K562 (cell line): ENCODE measurements around the gene PKLR. TPM values are rescaled to one million over a fixed set of nuclear protein-coding genes. Genes with fewer than 3 reads are reported as not detected.

Source experiments
- ATAC-seq: fragments of 200-7000 bp; cut with Tn5 transposase; 3 replicates; pipeline ENCODE4 v1.9.1; 2020; ENCODE audit warnings: moderate library complexity
- BruUV-seq: library from RNA; stranded (reverse); fragments of 400-500 nt; replicated peaks from 2 replicates; lab custom pipeline; 2021; lab: Mats Ljungman, UMichigan
- CTCF ChIA-PET: fragments of 300-600 bp; formaldehyde crosslinking; extraction: SDS; loops from one replicate; lab custom pipeline; 2021; ENCODE audit warnings: low intra/inter-chr PET ratio; lab: Yijun Ruan, JAX
- POLR2A ChIA-PET: fragments of 300-600, 350-650 bp; sonication (Branson Sonifier 250); formaldehyde crosslinking; extraction: SDS; loops from one replicate; lab custom pipeline; 2021; ENCODE audit warnings: antibody characterized with exemption, inconsistent platforms; lab: Yijun Ruan, JAX
- DNase-seq, 4 experiments: peaks; one replicate each; pipeline versions ENCODE4 v3.0.0 to v3.0.0-alpha.2; 2011 to 2018; ENCODE audit warnings: low spot score in 3 of 4, mixed read lengths in 3 of 4; ENCODE audit errors: extremely low read depth in 1 of 4
- FAIRE-seq: peaks from 2 replicates; lab custom pipeline; 2011; peaks lifted over from hg19 to GRCh38; lab: Jason Lieb, UNC
- H2AFZ ChIP-seq: 2 replicates; pipeline ENCODE4 v1.6.0; 2011; ENCODE audit warnings: low read depth, low read length, control low read depth, inconsistent platforms
- H3K27ac ChIP-seq: fragments of 200-600 bp; 3 replicates; pipeline ENCODE4 v1.8.0; 2011; ENCODE audit warnings: low read depth, mild to moderate bottlenecking, control low read depth, inconsistent platforms, low read length, moderate library complexity, mixed read lengths; ENCODE audit errors: extremely low read depth
- H3K27me3 ChIP-seq, 2 experiments: fragments of 300-600 bp in 1 of 2; 2 replicates in 1 of 2; 3 replicates in 1 of 2; pipeline versions ENCODE4 v1.6.0 to v1.8.0; 2011; ENCODE audit warnings: inconsistent platforms in 2 of 2, low read length in 2 of 2, mild to moderate bottlenecking in 1 of 2, mixed read lengths in 1 of 2, moderate library complexity in 1 of 2; ENCODE audit not compliant: control insufficient read depth in 2 of 2, insufficient read depth in 2 of 2
- H3K36me3 ChIP-seq: fragments of 300-600 bp; 3 replicates; pipeline ENCODE4 v1.8.0; 2011; ENCODE audit warnings: mild to moderate bottlenecking, low read length, inconsistent platforms; ENCODE audit not compliant: control insufficient read depth, insufficient read depth
- H3K4me1 ChIP-seq, 2 experiments: fragments of 200-600 bp in 1 of 2; replicated peaks in 1 of 2; 2 replicates in 1 of 2; 3 replicates in 1 of 2; pipeline versions ENCODE4 v1.5.1 to v1.8.0; 2011; ENCODE audit warnings: inconsistent platforms in 2 of 2, low read length in 2 of 2, mild to moderate bottlenecking in 1 of 2, mixed read lengths in 1 of 2, moderate library complexity in 1 of 2; ENCODE audit not compliant: control insufficient read depth in 2 of 2, insufficient read depth in 2 of 2
- H3K4me2 ChIP-seq: 2 replicates; pipeline ENCODE4 v1.6.1; 2011; ENCODE audit warnings: low read length, control low read depth, inconsistent platforms, mixed read lengths; ENCODE audit not compliant: insufficient read depth
- H3K4me3 ChIP-seq: fragments of 200-600 bp; sonication (generic), shearing (Covaris generic); 2 replicates; pipeline ENCODE4 v1.5.1; 2016; ENCODE audit warnings: control low read depth, inconsistent platforms
- H3K79me2 ChIP-seq: fragments of 200-600 bp; 3 replicates; pipeline ENCODE4 v1.8.0; 2011; ENCODE audit warnings: low read length, inconsistent platforms; ENCODE audit not compliant: control insufficient read depth, insufficient read depth
- H3K9ac ChIP-seq, 2 experiments: 2 replicates each; pipeline versions ENCODE4 v1.6.0 to v1.6.1; 2011; ENCODE audit warnings: low read depth in 2 of 2, low read length in 2 of 2, control low read depth in 1 of 2, inconsistent platforms in 1 of 2, mild to moderate bottlenecking in 1 of 2, mixed read lengths in 1 of 2; ENCODE audit not compliant: insufficient read depth in 1 of 2
- H3K9me1 ChIP-seq: one replicate; pipeline ENCODE4 v1.6.0; 2011; ENCODE audit warnings: inconsistent platforms, mild to moderate bottlenecking, low read length, moderate library complexity; ENCODE audit not compliant: control insufficient read depth, insufficient read depth
- H3K9me3 ChIP-seq: replicated peaks from 2 replicates; pipeline ENCODE4 v1.5.1; 2011; ENCODE audit warnings: low read depth, low read length, inconsistent platforms; ENCODE audit not compliant: control insufficient read depth, insufficient read depth
- H4K20me1 ChIP-seq: replicated peaks from 2 replicates; pipeline ENCODE4 v1.6.1; 2011; ENCODE audit warnings: low read length, inconsistent platforms, mixed read lengths; ENCODE audit not compliant: control insufficient read depth, insufficient read depth
- CHCHD3 ChIP-seq: fragments of 250-450 bp; sonication (Bioruptor Pico); IDR thresholded peaks from 2 replicates; pipeline ENCODE4 v2.1.2; 2022; ENCODE audit warnings: mild to moderate bottlenecking
- CHD1 ChIP-seq: fragments of 200-600 bp; sonication (generic); IDR thresholded peaks from one replicate; pipeline ENCODE4 v1.6.1; 2012; ENCODE audit warnings: mild to moderate bottlenecking, moderate library complexity, low read length, inconsistent platforms
- GATA2 ChIP-seq: sonication (generic); formaldehyde crosslinking; IDR thresholded peaks from 2 replicates; pipeline ENCODE4 v1.4.0; 2020; ENCODE audit warnings: mild to moderate bottlenecking, missing genetic modification reagents
- POLR2G ChIP-seq: fragments of 200-400 bp; formaldehyde crosslinking; IDR thresholded peaks from 2 replicates; pipeline ENCODE4 v1.6.1; 2017; ENCODE audit warnings: low read depth, mild to moderate bottlenecking, antibody characterized with exemption, low read length, moderate library complexity
- ZNF431 ChIP-seq: sonication (generic); formaldehyde crosslinking; IDR thresholded peaks from 2 replicates; pipeline ENCODE4 v1.8.0; 2022; ENCODE audit warnings: mild to moderate bottlenecking, missing genetic modification reagents
- WGBS: fragments of 100-300 bp; shearing (Covaris generic); methylation state at CpG from one replicate; pipeline ENCODE4 v1.1.6; 2016; ENCODE audit warnings: low coverage, mixed read lengths; ENCODE audit not compliant: insufficient coverage; ENCODE audit errors: missing lambda C conversion rate; 5-methylcytosine and 5-hydroxymethylcytosine counted together
- in situ Hi-C: fragments of 300-500 bp; cut with MboI; formaldehyde crosslinking; loops from 4 replicates; pipeline ENCODE4 v1.15.0; 2018; ENCODE audit warnings: inconsistent platforms, mixed read lengths
- intact Hi-C: fragments of 100-400 bp; cut with micrococcal nuclease; formaldehyde crosslinking; loops from 2 replicates; pipeline ENCODE4 v1.14.2; 2022
- polyA plus RNA-seq, 8 experiments: library from polyadenylated mRNA; depleted of rRNA in 4 of 8; stranded (reverse) in 5 of 8; unstranded in 3 of 8; fragments of >200 nt; fragmentation: Nextera tagmentation in 2 of 8; fragmentation: Illumina TruSeq in 1 of 8; extraction: Ambion mirVana in 2 of 8; extraction: Trizol in 1 of 8; gene quantifications; 2 replicates each; pipeline versions ENCODE4 v1.2.1 to v1.2.3, GENCODE V29; 2011 to 2014; ENCODE audit warnings: inconsistent platforms in 1 of 8, missing spikeins in 1 of 8
- total RNA-seq, 7 experiments: library from RNA; depleted of rRNA in 6 of 7; stranded (reverse); fragments of >200 nt in 6 of 7; fragmentation: Illumina TruSeq in 2 of 7; extraction: Trizol in 2 of 7; gene quantifications; 2 replicates each; pipeline versions ENCODE4 v1.2.1 to v1.2.3, GENCODE V29; 2011 to 2021; ENCODE audit warnings: low replicate concordance in 1 of 7
- TF ChIP-seq, protein P1 (sequence below): sonication (generic); formaldehyde crosslinking; IDR thresholded peaks from 2 replicates; pipeline ENCODE4 v1.8.1; 2023; ENCODE audit warnings: mild to moderate bottlenecking, missing genetic modification reagents
- TF ChIP-seq, protein P2 (sequence below): sonication (generic); formaldehyde crosslinking; IDR thresholded peaks from 2 replicates; pipeline ENCODE4 v1.8.0; 2023; ENCODE audit warnings: mild to moderate bottlenecking, missing genetic modification reagents

The PKLR gene
- total and polyA plus RNA-seq, 9 of the 15 experiments (the other 6 are each of a cell fraction or from before 2014, with no cell fraction given), result 10.7 to 78.4 (median 38.2) TPM

DNA sequence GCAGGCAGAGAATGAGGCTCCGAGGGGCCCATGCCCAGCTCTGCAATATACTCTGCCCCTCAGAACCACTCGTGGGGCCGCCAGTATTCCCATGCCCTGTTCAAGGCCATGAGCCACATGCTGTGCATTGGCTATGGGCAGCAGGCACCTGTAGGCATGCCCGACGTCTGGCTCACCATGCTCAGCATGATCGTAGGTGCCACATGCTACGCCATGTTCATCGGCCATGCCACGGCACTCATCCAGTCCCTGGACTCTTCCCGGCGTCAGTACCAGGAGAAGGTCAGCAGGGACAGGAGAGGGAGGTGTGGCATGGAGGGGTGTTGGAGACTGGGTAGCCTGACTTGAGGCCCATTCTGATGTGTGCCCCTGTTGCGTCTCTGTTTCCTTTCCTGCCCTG, 16.8 kb downstream of the PKLR start:
- Histone ChIP-seq H3K27me3 (no peaks in the 10 kb centered on the region), H3K9me1 (no peaks in the 10 kb centered on the region), H3K4me2 (no peak overlapping the region), H3K27ac (no peak overlapping the region), H3K4me1 (peaks cover 0 to 35% of the 10 kb centered on the region in 2 experiments; a peak in 3 of 5 replicates), H3K36me3 (peaks cover 20% of the 10 kb centered on the region; the same call in 2 of the 3 replicates), H3K9me3 (no peaks in the 10 kb centered on the region), H3K9ac (peak overlapping the region in 1 of 2 experiments; percentile 85; a peak in 2 of 4 replicates), H3K4me3 (no peak overlapping the region), H3K79me2 (no peaks in the 10 kb centered on the region), H4K20me1 (no peaks in the 10 kb centered on the region; the same call in 1 of the 2 replicates), H2AFZ (no peak overlapping the region)
- ChIA-PET CTCF (no interaction called here), POLR2A (interaction anchor here (0.5 kb wide), 1 partner anchor 17 kb away, joined by 3 read pairs; the partner anchor contains the start of gene PKLR)
- no peak for TF ChIP-seq CHD1
- TF ChIP-seq POLR2G, result 0 out of 2 replicates have a peak, but pooled peaks have one; percentile 39
- DNase-seq (no peak), FAIRE-seq (no peak), ATAC-seq (no peak)
- intact Hi-C loops (no loop called here), in situ Hi-C loops (no loop called here)
- WGBS, result 77% methylated on average over 8 of the region's 12 CpGs
- BruUV-seq, result TSS peak; percentile 28

DNA sequence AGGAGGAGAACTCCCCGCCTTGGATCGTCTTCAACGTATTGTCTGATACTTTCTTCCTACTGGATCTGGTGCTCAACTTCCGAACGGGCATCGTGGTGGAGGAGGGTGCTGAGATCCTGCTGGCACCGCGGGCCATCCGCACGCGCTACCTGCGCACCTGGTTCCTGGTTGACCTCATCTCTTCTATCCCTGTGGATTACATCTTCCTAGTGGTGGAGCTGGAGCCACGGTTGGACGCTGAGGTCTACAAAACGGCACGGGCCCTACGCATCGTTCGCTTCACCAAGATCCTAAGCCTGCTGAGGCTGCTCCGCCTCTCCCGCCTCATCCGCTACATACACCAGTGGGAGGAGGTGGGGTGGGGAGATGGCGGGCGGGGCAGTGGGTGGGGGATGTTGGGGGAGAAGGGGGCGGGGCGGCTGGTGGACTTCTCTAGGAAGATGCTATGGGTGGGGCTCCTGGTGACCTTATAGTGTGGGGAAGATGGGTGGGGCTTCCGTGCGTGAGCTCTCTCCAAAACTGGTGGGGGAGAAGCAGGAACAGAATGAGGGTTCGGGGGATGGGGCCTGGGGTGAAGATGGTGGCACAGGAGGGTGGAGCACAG, 18.6 kb downstream of the PKLR start:
- intact Hi-C loops, result no loop called here
- peaks cover 5 to 46% of the 10 kb centered on the region in 2 experiments; a peak in 4 of 5 replicates for H3K4me1 ChIP-seq
- TF ChIP-seq CHCHD3 (CRISPR knock-in tag) (no peak), ZNF431 (CRISPR knock-in tag) (0 out of 2 replicates have a peak, but pooled peaks have one; percentile 24), GATA2 (CRISPR knock-in tag) (no peak)
- TF ChIP-seq, protein P1, sequence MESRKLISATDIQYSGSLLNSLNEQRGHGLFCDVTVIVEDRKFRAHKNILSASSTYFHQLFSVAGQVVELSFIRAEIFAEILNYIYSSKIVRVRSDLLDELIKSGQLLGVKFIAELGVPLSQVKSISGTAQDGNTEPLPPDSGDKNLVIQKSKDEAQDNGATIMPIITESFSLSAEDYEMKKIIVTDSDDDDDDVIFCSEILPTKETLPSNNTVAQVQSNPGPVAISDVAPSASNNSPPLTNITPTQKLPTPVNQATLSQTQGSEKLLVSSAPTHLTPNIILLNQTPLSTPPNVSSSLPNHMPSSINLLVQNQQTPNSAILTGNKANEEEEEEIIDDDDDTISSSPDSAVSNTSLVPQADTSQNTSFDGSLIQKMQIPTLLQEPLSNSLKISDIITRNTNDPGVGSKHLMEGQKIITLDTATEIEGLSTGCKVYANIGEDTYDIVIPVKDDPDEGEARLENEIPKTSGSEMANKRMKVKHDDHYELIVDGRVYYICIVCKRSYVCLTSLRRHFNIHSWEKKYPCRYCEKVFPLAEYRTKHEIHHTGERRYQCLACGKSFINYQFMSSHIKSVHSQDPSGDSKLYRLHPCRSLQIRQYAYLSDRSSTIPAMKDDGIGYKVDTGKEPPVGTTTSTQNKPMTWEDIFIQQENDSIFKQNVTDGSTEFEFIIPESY (CRISPR knock-in tag), result peak; percentile 81
- TF ChIP-seq, protein P2, sequence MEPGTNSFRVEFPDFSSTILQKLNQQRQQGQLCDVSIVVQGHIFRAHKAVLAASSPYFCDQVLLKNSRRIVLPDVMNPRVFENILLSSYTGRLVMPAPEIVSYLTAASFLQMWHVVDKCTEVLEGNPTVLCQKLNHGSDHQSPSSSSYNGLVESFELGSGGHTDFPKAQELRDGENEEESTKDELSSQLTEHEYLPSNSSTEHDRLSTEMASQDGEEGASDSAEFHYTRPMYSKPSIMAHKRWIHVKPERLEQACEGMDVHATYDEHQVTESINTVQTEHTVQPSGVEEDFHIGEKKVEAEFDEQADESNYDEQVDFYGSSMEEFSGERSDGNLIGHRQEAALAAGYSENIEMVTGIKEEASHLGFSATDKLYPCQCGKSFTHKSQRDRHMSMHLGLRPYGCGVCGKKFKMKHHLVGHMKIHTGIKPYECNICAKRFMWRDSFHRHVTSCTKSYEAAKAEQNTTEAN, result no peak
- TF ChIP-seq, all 486 proteins: peak for 2
- H3K27ac ChIP-seq, result no peak overlapping the region
- peaks cover 12% of the 10 kb centered on the region; the same call in 2 of the 3 replicates for H3K36me3 ChIP-seq
- H2AFZ ChIP-seq, result no peak overlapping the region
- H3K9me3 ChIP-seq, result no peaks in the 10 kb centered on the region
- peak; percentile 57 for ATAC-seq
- no peaks in the 10 kb centered on the region; the same call in 1 of the 2 replicates for H4K20me1 ChIP-seq
- H3K9ac ChIP-seq, result peak overlapping the region in 1 of 2 experiments; percentile 85; a peak in 2 of 4 replicates
- no peaks in the 10 kb centered on the region for H3K9me1 ChIP-seq
- in situ Hi-C loops, result no loop called here
- 73% methylated on average over 18 of the region's 29 CpGs for WGBS
- no peak overlapping the region for H3K4me2 ChIP-seq
- peak; percentile 75 to 90 (median 84) for DNase-seq
- H3K4me3 ChIP-seq, result no peak overlapping the region
- no TSS peak for BruUV-seq
- ChIA-PET CTCF (no interaction called here), POLR2A (interaction anchor here (0.5 to 0.8 kb wide), 3 partner anchors 24 to 180 kb away, joined by 3 read pairs; no protein-coding TSS in a partner anchor)
- no peaks in the 10 kb centered on the region for H3K27me3 ChIP-seq
- FAIRE-seq, result peak; percentile 37
- no peaks in the 10 kb centered on the region for H3K79me2 ChIP-seq
